ENCODE results near the gene IL31.
"Not testable (repeated sequence)": the region's sequence is repeated elsewhere in the genome, so short reads cannot be mapped to it uniquely, and the experiment has no call there.

IL31 gene

DNA sequence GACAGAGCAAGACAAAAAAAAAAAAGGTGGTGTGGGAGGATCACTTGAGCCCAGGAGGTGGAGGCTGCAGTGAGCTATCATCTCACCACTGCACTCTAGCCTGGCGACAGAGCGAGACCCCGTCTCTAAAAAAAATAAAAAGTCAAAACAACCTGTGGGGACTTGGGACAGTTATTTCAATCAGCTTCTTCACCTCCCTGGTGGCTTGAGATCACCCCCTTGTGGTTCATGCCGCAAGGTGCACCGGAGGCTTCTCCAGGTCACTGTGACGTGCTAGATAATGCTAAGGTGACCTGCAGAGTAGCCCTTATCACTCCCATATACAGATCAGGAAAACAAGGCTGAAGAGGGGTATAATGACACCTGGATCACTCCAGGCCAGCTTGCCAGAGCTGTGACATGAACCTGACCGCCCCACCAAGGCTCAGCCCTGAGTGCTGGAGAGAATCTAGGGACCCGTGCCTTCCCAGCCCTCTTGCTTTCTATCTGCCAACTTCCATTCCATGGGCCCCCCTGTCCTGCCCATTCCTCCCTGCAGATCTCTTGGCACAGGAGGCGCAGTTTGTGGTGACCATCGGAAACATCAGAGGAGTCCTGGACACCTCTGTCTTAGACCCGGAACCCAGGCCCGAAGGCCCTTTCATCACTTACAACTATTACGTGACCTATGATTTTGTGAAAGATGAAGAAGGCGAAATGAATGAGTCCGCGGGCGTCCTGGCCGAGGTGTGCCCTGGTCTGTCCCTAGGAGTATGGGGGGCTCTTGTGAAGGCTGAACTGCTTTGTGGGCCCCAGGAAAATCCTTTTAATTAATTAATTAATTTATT lies 17.0 kb upstream of the IL31 start:
- DNase-seq = peak; percentile 5 to 85

DNA sequence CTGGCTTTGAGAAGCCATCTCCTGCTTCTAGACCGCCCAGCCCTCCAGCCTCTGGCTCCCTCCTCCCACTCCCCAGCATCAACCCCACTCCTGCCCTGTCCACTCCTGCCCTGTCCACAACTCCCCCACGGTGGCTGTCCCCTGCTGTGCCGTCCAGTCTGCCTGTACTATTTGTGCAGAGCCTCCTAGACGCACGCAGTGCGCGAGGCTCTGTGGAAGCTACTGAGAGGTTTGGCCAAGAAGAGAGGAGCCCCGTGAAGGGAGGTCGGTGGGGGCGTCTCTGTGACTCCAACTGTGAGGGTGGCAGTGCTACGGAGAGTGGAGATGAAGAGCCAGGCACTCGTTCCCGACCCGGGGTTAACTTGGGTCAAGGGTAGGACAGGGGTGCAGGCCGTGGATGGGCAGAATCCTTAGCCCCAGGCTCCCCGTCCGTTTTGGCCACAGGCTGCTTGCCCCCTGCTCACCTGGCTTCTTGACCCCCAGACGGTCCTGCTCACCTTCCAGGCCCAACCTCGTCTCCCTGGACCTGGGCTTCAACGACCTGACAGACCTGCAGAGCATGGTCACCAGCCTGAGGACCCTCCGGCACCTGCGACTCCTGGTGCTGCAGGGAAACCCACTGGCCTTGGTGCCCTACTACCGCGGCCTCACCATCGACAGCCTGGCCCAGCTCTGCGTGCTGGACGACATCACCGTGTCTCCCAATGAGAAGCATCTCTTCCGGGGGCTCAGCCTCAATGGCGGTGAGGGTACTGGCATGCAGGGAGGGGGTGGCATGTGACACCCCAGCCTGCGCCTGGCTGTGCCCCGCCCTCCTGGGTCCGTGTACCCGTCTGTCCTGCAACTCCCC lies 15.8 kb upstream of the IL31 start:
- no peak for DNase-seq

DNA sequence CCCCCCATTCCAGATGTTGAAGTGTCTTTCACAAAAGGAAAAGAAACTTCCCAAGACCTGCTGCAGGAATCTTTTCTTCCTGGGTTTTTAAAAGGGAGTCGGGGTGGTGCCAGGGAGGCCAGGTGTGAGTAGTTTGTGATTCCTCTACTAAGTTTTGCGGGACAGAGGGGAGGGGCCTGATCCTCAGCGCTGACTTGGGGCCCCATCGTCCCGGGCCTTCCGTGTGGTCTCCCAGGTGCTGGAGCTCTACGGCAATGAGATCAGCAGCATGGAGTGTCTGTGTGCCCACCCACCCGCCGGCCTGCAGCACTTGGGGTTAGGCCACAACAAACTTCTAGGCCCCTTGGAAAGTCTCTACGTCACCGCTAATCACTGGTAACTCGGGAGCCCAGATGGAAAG lies 13.4 kb upstream of the IL31 start:
- no peak for DNase-seq

DNA sequence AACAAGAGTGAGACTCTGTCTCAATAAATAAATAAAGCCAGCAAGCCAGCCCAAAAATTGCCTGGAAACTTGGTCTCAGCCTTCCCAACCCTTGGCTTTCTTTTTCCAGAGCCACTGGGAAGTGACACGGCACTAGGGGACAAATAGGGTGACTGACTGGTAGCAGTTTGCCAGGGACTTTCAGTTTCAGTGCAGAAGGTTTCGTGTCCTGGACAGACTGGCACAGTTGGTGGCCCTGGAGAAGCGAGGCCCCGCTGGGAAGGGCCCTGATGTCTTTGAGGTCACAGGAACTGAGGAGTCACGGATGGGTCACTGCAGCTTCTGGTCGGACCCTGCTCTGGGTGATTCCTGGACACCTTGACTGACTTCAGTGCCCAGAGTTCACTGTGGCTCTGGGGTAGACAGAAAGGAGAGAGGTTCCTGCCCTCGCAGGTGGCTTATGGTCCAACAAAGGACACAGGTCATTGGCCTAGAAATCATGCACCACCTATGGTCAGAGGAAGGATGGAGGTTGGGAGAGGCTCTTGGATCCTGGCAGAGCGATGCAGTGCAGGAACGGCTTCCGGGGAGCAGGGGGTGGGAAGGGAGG lies 11.6 kb upstream of the IL31 start:
- DNase-seq = no peak

DNA sequence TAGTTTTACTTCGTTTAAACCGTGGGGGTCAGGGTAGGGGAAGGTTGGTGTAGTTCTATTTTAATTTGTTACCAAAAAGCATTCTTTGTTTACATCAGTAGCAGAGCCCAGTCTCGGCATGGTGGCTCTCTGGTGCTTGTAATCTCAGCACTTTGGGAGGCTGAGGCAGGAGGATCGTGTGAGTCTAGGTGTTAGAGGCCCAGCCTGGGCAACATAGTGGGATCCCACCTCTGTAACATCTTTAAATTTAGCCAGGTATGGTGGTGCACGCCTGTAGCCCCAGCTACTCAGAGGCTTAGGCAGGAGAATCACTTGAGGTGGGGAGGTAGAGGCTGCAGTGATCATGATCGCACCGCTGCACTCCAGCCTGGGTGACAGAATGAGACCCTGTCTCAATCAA lies 11.1 kb upstream of the IL31 start:
- no peak for DNase-seq

DNA sequence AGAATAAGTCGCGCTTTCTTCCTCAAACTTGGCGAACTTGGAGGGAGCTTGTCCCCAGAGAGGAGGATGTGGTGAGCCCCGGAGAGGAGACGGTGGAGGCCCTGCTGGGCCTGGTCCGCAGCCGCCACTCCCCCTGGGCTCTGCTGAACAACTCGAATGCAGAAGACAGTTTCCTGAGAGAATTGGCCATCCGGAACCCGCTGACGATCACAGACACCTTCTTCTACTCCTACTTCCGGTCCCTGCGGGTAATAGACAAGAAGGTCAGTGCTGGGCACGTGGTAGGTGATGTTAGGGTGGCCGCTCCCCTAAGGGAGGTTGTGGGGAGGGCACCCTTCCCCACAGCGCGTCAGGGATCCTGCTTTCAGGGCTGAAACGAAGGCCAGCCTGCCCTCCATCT lies 10.5 kb upstream of the IL31 start:
- no peak for DNase-seq

DNA sequence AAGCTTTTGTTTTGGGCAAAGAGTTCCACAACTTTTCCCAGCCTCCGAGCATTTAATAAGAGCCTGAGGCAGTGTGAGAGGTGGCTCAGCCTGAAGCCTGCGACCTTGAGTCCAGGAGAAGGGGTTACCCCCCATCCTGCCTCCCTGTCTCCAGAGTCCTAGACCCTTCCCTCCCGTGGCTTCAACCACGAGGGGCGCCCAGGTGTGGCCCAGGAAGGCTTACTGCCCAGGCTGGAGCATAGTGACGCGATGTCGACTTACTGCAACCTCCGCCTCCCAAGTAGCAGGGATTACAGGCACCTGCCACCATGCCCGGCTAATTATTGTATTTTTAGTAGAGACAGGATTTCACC lies 9.5 kb upstream of the IL31 start:
- DNase-seq = no peak

DNA sequence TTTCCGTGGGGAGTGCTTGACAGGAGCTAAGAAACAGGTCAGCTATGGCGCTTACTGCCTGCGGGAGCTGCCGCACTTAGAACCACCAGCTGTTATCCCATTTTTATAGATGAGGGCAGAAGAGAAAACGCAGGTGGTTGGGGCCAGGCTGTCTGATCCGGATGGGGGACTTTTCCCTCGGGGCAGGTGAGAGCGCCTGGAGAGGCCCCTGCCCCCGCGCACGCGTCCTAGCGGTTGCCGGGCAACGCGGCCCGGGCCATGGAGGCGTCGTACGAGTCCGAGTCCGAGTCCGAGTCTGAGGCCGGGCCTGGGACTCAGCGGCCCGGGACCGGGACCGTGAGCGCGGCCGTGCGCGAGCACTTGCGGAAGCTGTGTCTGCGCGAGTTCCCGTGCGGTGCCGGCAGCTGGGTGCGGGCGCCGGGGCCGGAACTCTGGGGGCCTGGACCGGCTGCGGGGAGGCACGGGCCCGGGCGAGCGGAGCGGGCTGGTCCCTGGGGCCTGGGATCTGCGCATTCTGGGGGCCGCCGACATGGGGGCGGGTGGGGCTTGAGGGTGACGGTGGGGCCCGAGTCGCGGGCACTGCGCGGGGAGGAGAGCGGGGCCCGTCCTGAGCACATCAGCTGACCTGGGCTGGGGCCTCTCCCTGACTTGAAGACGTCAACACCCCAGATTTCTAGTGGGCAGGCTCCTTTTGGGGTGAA lies 9.0 kb upstream of the IL31 start, which contains the start of gene LRRC43:
Gene LRRC43 (plus strand): TSS at position 237 of the 701 bp plus-strand sequence. CDS start 22 bp downstream, at position 259.
- DNase-seq = peak; percentile 77 to 93

DNA sequence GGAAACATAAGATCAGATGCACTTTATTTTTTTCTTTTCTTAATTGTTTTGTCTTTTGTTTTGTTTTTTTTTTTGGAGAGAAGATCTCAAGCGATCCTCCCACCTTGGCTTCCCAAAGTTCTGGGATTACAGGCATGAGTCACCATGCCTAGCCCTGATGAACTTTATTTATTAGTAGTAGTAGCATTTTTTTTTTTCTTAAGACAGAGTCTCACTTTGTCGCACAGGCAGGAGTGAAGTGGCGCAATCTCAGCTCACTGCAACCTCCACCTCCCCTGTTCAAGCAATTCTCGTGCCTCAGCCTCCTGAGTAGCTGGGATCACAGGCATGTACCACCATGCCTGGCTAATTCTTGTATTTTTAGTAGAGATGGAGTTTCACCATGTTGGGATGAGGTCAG lies 2.5 kb upstream of the IL31 start:
- not testable (repeated sequence) for DNase-seq

DNA sequence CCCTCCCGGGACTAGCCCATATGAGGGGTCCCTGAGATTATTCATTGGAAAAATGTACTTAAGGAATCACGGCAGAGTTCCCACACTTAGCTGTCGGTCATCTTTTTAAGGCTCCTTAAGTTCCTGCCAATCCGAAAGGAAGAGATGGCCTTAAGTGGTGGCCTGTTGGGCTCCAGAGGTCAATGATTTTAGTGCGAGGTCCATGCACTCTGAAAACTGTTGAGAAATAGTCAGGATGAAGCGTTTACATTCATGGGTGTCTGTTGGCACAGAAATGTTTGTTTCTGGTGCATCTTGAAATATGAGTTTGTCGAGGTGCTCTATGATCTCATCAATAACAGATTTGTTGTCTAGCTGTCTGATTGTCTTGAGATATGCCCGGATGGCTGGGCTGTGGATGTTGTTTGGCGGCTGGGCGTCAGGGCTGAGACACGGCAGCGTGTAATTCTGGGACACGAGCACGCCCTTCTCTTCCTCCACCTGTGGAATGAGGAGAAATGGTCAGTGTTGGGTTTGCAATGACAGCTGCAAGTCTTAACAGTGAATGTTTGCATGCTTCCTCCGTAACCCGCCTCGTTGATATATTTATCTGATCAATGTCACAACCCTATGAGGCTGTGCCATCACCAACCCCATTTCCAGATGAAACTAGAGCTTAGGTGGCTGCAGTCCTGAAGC lies 1.6 kb downstream of the IL31 start:
- no peak for DNase-seq

DNA sequence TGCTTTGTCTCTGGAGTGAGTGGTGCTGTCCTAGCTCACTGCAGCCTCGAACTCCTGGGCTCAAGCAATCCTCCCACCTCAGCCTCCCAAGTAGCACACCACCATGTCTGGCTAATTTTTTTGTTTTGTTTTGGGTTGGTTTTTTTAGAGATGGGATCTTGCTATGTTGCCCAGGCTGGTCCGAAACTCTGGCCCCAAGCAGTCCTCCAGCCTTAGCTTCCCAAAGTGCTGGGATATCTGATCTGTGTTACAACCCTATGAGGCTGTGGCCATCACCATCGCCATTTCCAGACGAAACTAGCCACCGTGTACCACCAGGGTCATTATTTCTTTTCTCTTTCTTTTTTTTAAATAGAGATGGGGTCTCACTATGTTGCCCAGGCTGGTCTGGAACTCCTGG lies 2.6 kb downstream of the IL31 start:
- DNase-seq = no peak

DNA sequence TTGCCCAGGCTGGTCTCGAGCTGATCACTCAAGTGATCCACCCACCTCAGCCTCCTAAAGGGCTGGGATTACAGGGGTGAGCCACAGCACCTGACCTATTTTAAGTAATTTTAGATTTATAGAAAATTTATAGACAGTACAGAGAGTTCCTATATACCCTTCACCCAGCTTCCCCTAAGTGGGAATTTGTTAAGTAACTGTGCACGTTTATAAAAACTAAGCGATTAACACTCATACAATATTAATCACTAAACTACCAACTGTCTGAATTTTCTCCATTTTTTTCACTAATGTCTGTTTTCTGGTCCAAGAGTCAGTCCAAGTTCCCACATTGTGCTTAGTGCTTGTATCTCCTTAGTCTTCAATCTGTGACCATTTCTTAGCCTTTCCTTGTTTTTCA lies 5.5 kb downstream of the IL31 start:
- DNase-seq = no peak

DNA sequence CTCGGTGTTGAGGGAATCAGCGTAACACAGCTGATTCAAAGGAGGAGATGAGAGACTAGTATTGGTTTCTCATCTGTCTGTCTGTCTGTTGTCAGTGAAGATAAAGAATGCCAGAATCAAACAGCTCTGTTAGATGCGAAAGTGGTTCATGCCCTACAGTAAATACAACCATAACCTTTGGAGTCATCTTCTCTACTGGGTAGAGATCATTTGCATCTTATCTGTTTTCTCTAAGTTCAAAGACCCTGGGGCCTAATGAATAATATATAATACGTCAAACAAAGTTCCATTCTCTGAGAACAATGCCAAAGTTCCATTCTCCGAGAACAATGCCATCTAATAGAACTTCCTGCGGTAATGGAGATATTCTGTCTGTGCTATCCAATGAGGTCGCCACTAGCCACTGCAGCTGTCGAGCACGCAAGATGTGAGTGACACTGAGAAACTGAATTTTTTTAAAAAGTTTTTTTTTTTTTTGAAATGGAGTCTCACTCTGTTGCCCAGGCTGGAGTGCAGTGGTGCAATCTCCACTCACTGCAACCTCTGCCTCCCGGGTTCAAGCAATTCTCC lies 6.6 kb downstream of the IL31 start:
- peak; percentile 66 to 76 for DNase-seq

DNA sequence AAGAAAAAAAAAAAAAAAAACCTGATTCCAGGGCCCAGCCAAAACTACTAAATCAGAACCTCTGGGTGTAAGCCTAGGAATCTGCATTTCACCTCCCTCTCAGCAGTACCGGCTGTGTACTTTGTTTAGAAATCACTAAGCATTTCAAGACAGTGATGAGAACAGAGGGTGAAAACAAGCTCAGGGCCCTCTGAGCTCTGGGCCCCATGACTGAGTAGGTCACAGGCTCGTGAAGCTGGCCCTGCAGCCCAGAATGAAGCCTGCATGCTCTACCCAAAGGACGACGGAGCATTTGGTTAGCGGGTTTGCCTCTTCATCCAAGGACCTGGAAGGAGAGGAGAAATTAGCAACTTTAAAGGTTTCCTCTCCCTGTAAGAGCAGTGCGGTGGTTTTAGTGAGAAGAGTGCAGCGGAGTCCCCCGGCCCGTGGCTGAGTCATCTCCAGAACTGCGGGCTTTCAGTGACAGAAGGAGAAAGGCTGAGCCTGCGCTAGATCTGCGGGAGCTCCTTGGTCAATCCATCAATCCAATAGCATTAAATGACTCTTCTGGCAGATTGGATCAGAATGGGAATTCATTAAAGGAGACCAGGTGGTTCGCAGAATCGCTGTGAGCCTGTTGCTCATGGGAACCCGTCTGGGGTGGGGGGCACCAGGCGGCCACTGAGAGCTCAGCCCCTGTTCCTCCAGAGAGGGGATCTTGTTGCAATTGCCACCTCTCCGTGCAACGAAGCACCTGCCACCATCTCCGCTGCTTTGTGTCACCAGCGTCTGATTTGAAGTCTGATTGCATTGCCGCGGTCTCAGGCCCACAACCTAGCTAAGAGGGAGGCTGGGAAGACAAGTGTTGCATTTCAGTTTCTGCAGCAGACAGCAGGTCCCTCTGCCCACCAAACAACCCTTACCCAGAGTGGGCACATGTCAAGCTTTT lies 7.3 kb downstream of the IL31 start:
- peak; percentile 49 to 70 for DNase-seq

DNA sequence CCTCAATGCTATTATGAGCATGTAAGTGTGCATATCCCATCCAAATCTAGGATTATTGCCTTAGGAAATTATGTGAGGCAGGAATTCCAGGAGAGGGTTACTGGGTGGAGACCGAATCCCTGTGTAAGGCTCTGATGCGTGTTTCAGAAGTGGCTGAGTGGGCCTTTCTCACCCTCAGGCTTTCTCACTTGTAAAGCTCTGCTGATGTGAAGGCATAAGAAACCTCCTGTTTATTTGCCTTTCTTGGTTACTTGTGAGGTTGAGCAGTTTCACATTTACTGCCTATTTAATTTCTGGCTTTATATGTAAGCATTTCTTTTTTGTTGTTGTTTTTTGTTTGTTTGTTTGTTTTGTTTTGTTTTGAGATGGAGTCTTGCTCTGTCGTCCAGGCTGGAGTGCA lies 11.0 kb downstream of the IL31 start:
- no peak for DNase-seq

DNA sequence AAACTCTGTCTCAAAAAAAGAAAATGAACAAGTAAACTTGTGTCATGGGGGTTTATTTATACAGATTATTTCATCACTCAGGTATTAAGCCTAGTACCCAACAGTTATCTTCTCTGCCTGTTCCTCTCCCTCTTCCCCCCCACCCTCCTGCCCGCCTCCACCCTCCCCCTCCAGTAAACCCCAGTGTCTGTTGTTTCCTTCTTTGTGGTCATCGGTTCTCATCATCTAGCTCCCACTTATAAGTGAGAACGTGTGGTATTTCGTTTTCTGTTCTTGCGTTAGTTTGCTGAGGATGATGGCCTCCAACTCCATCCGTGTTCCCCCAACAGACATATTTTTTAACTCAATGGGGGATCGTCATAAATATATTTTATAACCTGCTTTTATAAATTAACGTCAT lies 12.3 kb downstream of the IL31 start:
- no peak for DNase-seq

DNA sequence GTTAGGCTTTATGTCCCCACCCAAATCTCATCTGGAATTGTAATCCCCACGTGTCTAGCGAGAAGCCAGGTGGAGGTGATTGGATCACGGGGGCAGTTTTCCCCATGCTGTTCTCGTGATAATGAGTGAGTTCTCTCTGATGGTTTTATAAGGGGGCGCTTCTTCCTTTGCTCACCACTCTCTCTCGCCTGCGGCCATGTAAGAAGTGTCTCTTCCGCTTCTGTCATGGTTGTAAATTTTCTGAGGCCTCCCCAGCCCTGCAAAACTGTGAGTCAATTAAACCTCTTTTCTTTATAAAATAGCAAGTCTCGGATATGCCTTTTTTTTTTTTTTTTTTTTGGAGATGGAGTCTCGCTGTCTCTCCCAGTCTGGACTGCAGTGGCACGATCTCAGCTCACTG lies 13.3 kb downstream of the IL31 start:
- DNase-seq = no peak

DNA sequence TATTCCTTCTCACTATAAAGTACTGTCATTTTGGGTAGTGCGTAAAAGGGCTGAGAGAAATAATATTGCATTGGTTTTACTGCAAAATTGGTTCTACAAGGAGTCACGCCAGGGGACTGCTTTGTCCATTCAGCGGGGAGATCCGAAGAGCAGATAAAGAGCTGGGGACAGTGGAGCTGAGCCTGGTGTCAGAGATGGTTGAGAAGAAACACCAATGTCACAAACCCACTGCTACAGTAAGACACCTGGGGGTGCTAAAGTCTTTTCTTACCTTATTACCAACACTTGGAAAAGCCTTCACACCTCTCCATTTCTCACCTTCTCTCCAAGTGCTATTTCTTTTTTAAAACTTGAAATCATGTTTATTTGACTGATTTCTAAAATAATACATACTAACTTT lies 14.1 kb downstream of the IL31 start:
- no peak for DNase-seq

DNA sequence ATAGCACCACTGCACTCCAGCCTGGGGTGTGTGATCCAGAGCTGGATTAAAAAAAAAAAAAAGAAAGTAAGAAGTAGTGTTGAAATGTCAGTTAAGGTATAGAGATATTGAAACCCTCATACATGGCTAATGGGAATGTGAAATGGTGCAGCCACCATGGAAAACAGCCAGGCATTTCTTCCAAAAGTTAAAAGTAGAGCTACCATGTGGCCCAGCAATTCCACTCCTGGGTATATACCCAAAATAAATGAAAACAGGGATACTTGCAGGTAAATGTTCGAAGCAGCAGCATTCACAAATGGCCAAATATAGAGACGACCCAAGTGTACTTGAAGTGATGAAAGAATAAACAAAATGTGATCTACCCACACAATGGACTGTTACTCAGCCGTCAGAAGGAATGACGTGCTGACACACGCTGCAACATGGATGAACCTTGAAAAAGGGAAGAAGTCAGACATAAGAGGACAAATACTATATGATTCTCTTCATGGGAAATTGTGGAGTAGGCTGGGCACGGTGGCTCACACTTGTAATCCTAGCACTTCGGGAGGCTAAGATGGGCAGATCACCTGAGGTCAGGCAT lies 15.2 kb downstream of the IL31 start:
- no peak for DNase-seq

DNA sequence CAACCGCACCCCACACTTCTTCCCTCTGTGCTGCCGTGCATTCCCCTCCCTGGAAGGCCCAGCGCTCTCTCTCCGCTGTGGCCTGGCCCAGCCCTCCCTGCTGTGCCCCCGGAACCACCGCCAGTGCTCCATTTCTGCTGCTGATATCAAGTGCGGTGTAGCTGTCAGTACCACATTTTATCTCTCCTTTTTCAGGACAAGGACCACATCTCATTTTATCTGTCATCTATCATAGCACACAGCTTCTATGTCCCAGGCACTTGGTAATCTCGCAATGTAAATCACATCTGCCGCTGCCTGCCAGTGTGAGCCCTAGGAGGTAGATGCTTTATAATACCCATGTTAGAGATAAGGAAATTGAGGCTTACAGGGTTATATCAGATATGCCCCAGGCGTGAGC lies 18.3 kb downstream of the IL31 start:
- no peak for DNase-seq

DNA sequence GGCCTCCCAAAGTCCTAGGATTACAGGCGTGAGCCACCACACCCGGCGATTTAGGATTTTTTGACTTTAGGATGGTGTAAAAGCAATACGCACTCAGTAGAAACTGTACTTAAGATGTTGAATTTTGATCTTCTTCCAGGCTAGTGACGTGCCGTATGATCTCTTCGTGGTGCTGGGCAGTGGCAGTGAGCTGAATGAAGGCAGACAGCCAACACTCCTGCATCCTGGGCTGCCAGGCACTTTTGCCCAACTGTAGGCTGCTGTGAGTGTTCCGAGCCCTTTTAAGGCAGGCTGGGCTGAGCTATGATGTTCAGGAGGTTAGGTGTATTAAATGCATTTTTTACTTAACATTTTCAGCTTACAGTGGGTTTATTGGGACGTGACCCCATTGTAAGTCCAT lies 21.3 kb downstream of the IL31 start:
- no peak for DNase-seq
